ENCODE results near the gene E4F1.

The E4F1 gene

GRCh38 chr16:2216330-2216729 lies 7.1 kb upstream of the E4F1 start:
- Mint-ChIP-seq H3K9me3 (no peaks in the 10 kb centered on the region), H3K4me3 (peak overlapping the region; percentile 80), H3K4me1 (peaks cover 29% of the 10 kb centered on the region), H3K27ac (peak overlapping the region; percentile 76), H3K27me3 (no peaks in the 10 kb centered on the region), H3K36me3 (peaks cover 5% of the 10 kb centered on the region)
- CTCF ChIA-PET = interaction anchor here (1.5 kb wide), 1 partner anchor 36 kb away, joined by 5 read pairs; the partner anchor contains the start of gene ECI1
- no peak for DNase-seq

GRCh38 chr16:2223942-2224486 lies 623 bp downstream of the E4F1 start:
- Mint-ChIP-seq H3K36me3 (no peaks in the 10 kb centered on the region), H3K27ac (peak overlapping the region; percentile 83), H3K27me3 (no peaks in the 10 kb centered on the region), H3K9me3 (no peaks in the 10 kb centered on the region), H3K4me3 (peak overlapping the region; percentile 83), H3K4me1 (peaks cover 25% of the 10 kb centered on the region)
- peak; percentile 51 for DNase-seq
- CTCF ChIA-PET = no interaction called here

- Mint-ChIP-seq H3K27ac (peak overlapping the region; percentile 55), H3K36me3 (peaks cover 3% of the 10 kb centered on the region), H3K4me3 (peak overlapping the region; percentile 21), H3K27me3 (no peaks in the 10 kb centered on the region), H3K9me3 (no peaks in the 10 kb centered on the region), H3K4me1 (peaks cover 25% of the 10 kb centered on the region)
- no peak for DNase-seq
- CTCF ChIA-PET = interaction anchor here (0.9 to 1.1 kb wide), 2 partner anchors 26 to 239 kb away, joined by 3 to 6 read pairs; no protein-coding TSS in a partner anchor
Observed at GRCh38 chr16:2226245-2226793, 2.9 kb downstream of the E4F1 start.

GRCh38 chr16:2226918-2227317 lies 3.5 kb downstream of the E4F1 start:
- no peak for DNase-seq
- Mint-ChIP-seq H3K9me3 (no peaks in the 10 kb centered on the region), H3K4me1 (peaks cover 25% of the 10 kb centered on the region), H3K27me3 (no peaks in the 10 kb centered on the region), H3K4me3 (no peak overlapping the region), H3K27ac (no peak overlapping the region), H3K36me3 (peaks cover 4% of the 10 kb centered on the region)
- CTCF ChIA-PET = interaction anchor here (0.9 kb wide), 1 partner anchor 25 kb away, joined by 3 read pairs; no protein-coding TSS in a partner anchor

GRCh38 chr16:2228161-2228824 lies 4.9 kb downstream of the E4F1 start:
- CTCF ChIA-PET = no interaction called here
- H3K27ac Mint-ChIP-seq = no peak overlapping the region
- H3K4me1 Mint-ChIP-seq = peaks cover 21% of the 10 kb centered on the region
- peaks cover 5% of the 10 kb centered on the region for H3K36me3 Mint-ChIP-seq
- no peaks in the 10 kb centered on the region for H3K9me3 Mint-ChIP-seq
- no peak overlapping the region for H3K4me3 Mint-ChIP-seq
- no peak for DNase-seq
- H3K27me3 Mint-ChIP-seq = no peaks in the 10 kb centered on the region

- Mint-ChIP-seq H3K4me3 (no peak overlapping the region), H3K27me3 (no peaks in the 10 kb centered on the region), H3K27ac (no peak overlapping the region), H3K9me3 (no peaks in the 10 kb centered on the region), H3K4me1 (peaks cover 19% of the 10 kb centered on the region), H3K36me3 (peaks cover 5% of the 10 kb centered on the region)
- CTCF ChIA-PET = no interaction called here
- no peak for DNase-seq
Observed at GRCh38 chr16:2229091-2229490, 5.7 kb downstream of the E4F1 start.

GRCh38 chr16:2229632-2230250 lies 6.3 kb downstream of the E4F1 start:
- H3K9me3 Mint-ChIP-seq = no peaks in the 10 kb centered on the region
- H3K27me3 Mint-ChIP-seq = no peaks in the 10 kb centered on the region
- H3K4me1 Mint-ChIP-seq = peaks cover 13% of the 10 kb centered on the region
- no peak for DNase-seq
- H3K36me3 Mint-ChIP-seq = peaks cover 5% of the 10 kb centered on the region
- no peak overlapping the region for H3K27ac Mint-ChIP-seq
- H3K4me3 Mint-ChIP-seq = no peak overlapping the region
- CTCF ChIA-PET = no interaction called here

- Mint-ChIP-seq H3K27ac (no peak overlapping the region), H3K4me3 (no peak overlapping the region), H3K36me3 (peaks cover 10% of the 10 kb centered on the region), H3K9me3 (no peaks in the 10 kb centered on the region), H3K27me3 (peaks cover 6% of the 10 kb centered on the region), H3K4me1 (peaks cover 9% of the 10 kb centered on the region)
- DNase-seq = no peak
- CTCF ChIA-PET = no interaction called here
Observed at GRCh38 chr16:2230376-2230775, 7.0 kb downstream of the E4F1 start.

- Mint-ChIP-seq H3K27me3 (peaks cover 15% of the 10 kb centered on the region), H3K4me3 (no peak overlapping the region), H3K36me3 (peaks cover 12% of the 10 kb centered on the region), H3K9me3 (no peaks in the 10 kb centered on the region), H3K4me1 (peaks cover 3% of the 10 kb centered on the region), H3K27ac (no peak overlapping the region)
- no peak for DNase-seq
- CTCF ChIA-PET = no interaction called here
Observed at GRCh38 chr16:2231016-2231931, 7.9 kb downstream of the E4F1 start.

- CTCF ChIA-PET = no interaction called here
- Mint-ChIP-seq H3K9me3 (no peaks in the 10 kb centered on the region), H3K27ac (no peak overlapping the region), H3K27me3 (peaks cover 26% of the 10 kb centered on the region), H3K36me3 (peaks cover 12% of the 10 kb centered on the region), H3K4me3 (no peak overlapping the region), H3K4me1 (no peaks in the 10 kb centered on the region)
- no peak for DNase-seq
Observed at GRCh38 chr16:2232094-2232990, 9.0 kb downstream of the E4F1 start.

GRCh38 chr16:2233046-2233775 lies 9.8 kb downstream of the E4F1 start:
- no peaks in the 10 kb centered on the region for H3K4me1 Mint-ChIP-seq
- CTCF ChIA-PET = no interaction called here
- no peak overlapping the region for H3K4me3 Mint-ChIP-seq
- no peak for DNase-seq
- no peak overlapping the region for H3K27ac Mint-ChIP-seq
- peaks cover 32% of the 10 kb centered on the region for H3K27me3 Mint-ChIP-seq
- H3K9me3 Mint-ChIP-seq = no peaks in the 10 kb centered on the region
- peaks cover 12% of the 10 kb centered on the region for H3K36me3 Mint-ChIP-seq

- Mint-ChIP-seq H3K4me3 (no peak overlapping the region), H3K27me3 (peaks cover 38% of the 10 kb centered on the region), H3K27ac (no peak overlapping the region), H3K9me3 (no peaks in the 10 kb centered on the region), H3K36me3 (peaks cover 12% of the 10 kb centered on the region), H3K4me1 (no peaks in the 10 kb centered on the region)
- CTCF ChIA-PET = no interaction called here
- no peak for DNase-seq
Observed at GRCh38 chr16:2233872-2234812, 10.8 kb downstream of the E4F1 start.
